G401.6 (cell line): ENCODE data around the gene DCDC2.
"Not testable (repeated sequence)": the region's sequence is repeated elsewhere in the genome, so short reads cannot be mapped to it uniquely, and the experiment has no call there.

Experiments used
- FAIRE-seq: peaks from 2 replicates; lab custom pipeline; 2012; peaks lifted over from hg19 to GRCh38; lab: Jason Lieb, UNC

Gene DCDC2

GRCh38 chr6:24357336-24358218 is at the start of gene DCDC2:
Gene DCDC2, minus strand, starts transcription at chr6:24358059. Its CDS starts 309 bp downstream, at chr6:24357750.
- FAIRE-seq, result no peak

- FAIRE-seq, result no peak
These were observed 47.4 kb upstream of the DCDC2 start for GRCh38 chr6:24405262-24405661.

GRCh38 chr6:24403501-24403824 is 45.6 kb upstream of the DCDC2 start:
- FAIRE-seq, result no peak

GRCh38 chr6:24402697-24403500 is 45.0 kb upstream of the DCDC2 start, which contains the start of gene MRS2:
Gene MRS2, plus strand, starts transcription at chr6:24402936. Its CDS starts 111 bp downstream, at chr6:24403047.
- no peak for FAIRE-seq

GRCh38 chr6:24401458-24401857 is 43.6 kb upstream of the DCDC2 start:
- no peak for FAIRE-seq

GRCh38 chr6:24400045-24401039 is 42.5 kb upstream of the DCDC2 start:
- not testable (repeated sequence) for FAIRE-seq

- no peak for FAIRE-seq
These were observed 39.8 kb upstream of the DCDC2 start for GRCh38 chr6:24397631-24398030.

- FAIRE-seq, result no peak
These were observed 39.0 kb upstream of the DCDC2 start for GRCh38 chr6:24396824-24397223.

- no peak for FAIRE-seq
These were observed 37.0 kb upstream of the DCDC2 start for GRCh38 chr6:24394780-24395437.

GRCh38 chr6:24394061-24394779 is 36.4 kb upstream of the DCDC2 start:
- FAIRE-seq, result no peak

GRCh38 chr6:24391756-24392405 is 34.0 kb upstream of the DCDC2 start:
- FAIRE-seq, result no peak

- no peak for FAIRE-seq
These were observed 33.3 kb upstream of the DCDC2 start for GRCh38 chr6:24391208-24391607.

- no peak for FAIRE-seq
These were observed 30.0 kb upstream of the DCDC2 start for GRCh38 chr6:24387818-24388217.

- no peak for FAIRE-seq
These were observed 27.8 kb upstream of the DCDC2 start for GRCh38 chr6:24385536-24386269.

GRCh38 chr6:24384369-24385130 is 26.7 kb upstream of the DCDC2 start:
- not testable (repeated sequence) for FAIRE-seq

GRCh38 chr6:24382891-24383494 is 25.1 kb upstream of the DCDC2 start:
- not testable (repeated sequence) for FAIRE-seq

- no peak for FAIRE-seq
These were observed 24.3 kb upstream of the DCDC2 start for GRCh38 chr6:24382220-24382540.

GRCh38 chr6:24381476-24382219 is 23.8 kb upstream of the DCDC2 start:
- no peak for FAIRE-seq
